ENCODE results near the gene ITPR3.

DNA sequence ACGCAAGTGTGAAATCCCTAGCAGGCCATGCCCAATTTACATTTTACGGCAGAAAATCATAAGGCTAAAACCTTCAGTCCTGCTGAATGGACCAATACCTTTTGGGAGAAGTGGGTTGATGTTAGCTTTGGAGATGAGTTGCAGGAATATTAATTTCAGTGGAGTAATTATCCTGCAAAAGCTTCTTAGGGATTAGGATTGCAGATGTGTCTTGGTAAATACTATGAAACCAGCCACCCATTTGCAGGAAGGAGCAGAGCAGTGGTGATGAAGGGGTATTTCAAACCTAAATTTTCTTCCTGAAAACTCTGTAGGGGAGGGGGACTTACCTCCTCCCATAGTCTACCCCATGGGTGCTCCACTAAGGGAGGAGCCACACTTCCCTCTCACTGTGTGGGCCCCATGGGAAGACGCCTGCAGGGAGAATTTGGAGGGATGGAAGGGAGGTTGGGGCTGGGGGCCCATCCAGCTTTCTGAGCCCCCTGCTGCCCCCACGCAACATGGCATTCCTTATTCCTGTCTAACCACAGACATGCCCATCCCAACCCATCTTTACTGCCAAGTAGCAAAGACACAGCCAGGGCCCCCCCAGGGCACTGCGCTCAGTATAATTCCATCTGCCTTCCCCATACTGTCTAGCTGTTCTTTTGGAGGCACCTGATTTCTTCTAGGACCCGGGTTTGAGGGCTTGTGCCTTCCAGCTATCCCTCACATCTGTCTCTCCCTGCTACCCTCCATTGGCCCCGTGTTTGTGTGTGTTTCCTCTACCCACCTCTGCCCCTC lies 105.0 kb downstream of the ITPR3 start:
- TF ChIP-seq, protein P1, sequence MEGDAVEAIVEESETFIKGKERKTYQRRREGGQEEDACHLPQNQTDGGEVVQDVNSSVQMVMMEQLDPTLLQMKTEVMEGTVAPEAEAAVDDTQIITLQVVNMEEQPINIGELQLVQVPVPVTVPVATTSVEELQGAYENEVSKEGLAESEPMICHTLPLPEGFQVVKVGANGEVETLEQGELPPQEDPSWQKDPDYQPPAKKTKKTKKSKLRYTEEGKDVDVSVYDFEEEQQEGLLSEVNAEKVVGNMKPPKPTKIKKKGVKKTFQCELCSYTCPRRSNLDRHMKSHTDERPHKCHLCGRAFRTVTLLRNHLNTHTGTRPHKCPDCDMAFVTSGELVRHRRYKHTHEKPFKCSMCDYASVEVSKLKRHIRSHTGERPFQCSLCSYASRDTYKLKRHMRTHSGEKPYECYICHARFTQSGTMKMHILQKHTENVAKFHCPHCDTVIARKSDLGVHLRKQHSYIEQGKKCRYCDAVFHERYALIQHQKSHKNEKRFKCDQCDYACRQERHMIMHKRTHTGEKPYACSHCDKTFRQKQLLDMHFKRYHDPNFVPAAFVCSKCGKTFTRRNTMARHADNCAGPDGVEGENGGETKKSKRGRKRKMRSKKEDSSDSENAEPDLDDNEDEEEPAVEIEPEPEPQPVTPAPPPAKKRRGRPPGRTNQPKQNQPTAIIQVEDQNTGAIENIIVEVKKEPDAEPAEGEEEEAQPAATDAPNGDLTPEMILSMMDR (IDR thresholded peaks at IDR 0.05 in 8 of 11, conservative IDR thresholded peaks at IDR 0.05 in 3 of 11) = no peak
- TF ChIP-seq POLR2AphosphoS5 (IDR thresholded peaks at IDR 0.05) (no peak), POLR2A (IDR thresholded peaks at IDR 0.05) (no peak)

All from spleen (tissue), 7 donors.